Cardiac septum (tissue), 1 donor: ENCODE results near the gene RNF220. TPM values are rescaled to one million over a fixed set of nuclear protein-coding genes. Genes with fewer than 3 reads are reported as not detected.

Source experiments
- DNase-seq: peaks from one replicate; pipeline ENCODE4 v3.0.0-alpha.2; 2020; ENCODE audit warnings: low spot score
- intact Hi-C: fragments of 100-400 bp; cut with DNase I; formaldehyde crosslinking; loops from one replicate; pipeline ENCODE4 v1.14.0; 2022
- long read RNA-seq: library from polyadenylated mRNA; unstranded; transcript quantifications from one replicate; pipeline ENCODE4 v2.0.0, GENCODE V29; 2021
- total RNA-seq: library from RNA; stranded (reverse); fragmentation: NEBNext Ultra II Directional; extraction: Animal tissue kit (Norgen Biotek cat#: 25700); gene quantifications from one replicate; pipeline ENCODE4 v1.2.1, GENCODE V29; 2021
- donor health status: DM: no; HTN: no; CAD: no.

Gene RNF220
- total RNA-seq: 45.6 TPM
- long read RNA-seq, partial matches to known transcripts: 11 of 86 reads
- long read RNA-seq, other reads (novel, unspliced or antisense): 73 of 86 reads

- intact Hi-C loops: loop anchor here (5.0 to 10.0 kb wide), 2 partner anchors 97 to 250 kb away; no protein-coding TSS in a partner anchor
- no peak for DNase-seq
These were observed at the start of gene RNF220 for GRCh38 chr1:44405031-44405797. TSS of gene RNF220 (plus strand) at chr1:44405255.

GRCh38 chr1:44355582-44356305 lies 49.3 kb upstream of the RNF220 start:
- DNase-seq: no peak
- intact Hi-C loops: loop anchor here (10.0 kb wide), 1 partner anchor 141 kb away; the partner anchor contains the start of gene DMAP1

- DNase-seq: no peak
- intact Hi-C loops: loop anchor here (10.0 kb wide), 1 partner anchor 143 kb away; the partner anchor contains the start of gene DMAP1
These were observed 47.3 kb upstream of the RNF220 start for GRCh38 chr1:44357710-44358109.

GRCh38 chr1:44359234-44359935 lies 45.7 kb upstream of the RNF220 start:
- intact Hi-C loops: loop anchor here (10.0 kb wide), 1 partner anchor 145 kb away; the partner anchor contains the start of gene DMAP1
- DNase-seq: no peak

GRCh38 chr1:44361478-44361877 lies 43.6 kb upstream of the RNF220 start:
- intact Hi-C loops: no loop called here
- no peak for DNase-seq

DNA sequence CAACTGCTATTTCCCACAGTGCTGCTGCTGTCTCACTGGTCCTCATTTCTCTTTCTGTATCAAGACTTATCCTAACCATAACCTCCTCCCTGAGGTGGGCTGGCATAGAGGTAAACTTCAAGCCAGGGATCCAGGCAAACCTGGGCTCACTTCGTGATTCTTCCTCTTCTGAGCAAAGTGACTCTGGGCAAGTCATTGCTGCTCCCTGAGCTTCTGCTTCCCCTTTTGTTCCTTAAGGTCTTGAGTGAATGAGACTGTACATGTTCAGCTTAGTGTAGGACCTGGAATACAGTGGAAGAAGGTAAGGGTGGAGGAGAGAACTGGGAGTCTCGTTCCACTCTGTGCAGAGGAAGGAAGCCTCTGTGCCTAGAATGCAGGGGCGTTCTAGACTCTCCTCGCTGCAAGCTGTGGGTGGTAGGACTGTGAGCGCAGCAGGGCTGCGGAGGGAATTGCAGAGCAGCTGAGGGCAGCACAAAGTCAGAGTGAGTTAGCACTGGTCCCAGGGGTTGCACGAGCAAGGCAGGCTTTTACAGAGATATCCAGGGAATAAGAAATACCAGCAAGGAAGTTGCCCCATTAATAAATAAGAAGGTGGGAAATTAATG lies 38.6 kb upstream of the RNF220 start:
- DNase-seq: no peak

GRCh38 chr1:44367944-44368343 lies 37.1 kb upstream of the RNF220 start:
- no peak for DNase-seq
- intact Hi-C loops: no loop called here

More for the DNA sequence above, 38.6 kb upstream of the RNF220 start:
- intact Hi-C loops: no loop called here

GRCh38 chr1:44368471-44369151 lies 36.4 kb upstream of the RNF220 start:
- DNase-seq: no peak
- intact Hi-C loops: no loop called here

DNA sequence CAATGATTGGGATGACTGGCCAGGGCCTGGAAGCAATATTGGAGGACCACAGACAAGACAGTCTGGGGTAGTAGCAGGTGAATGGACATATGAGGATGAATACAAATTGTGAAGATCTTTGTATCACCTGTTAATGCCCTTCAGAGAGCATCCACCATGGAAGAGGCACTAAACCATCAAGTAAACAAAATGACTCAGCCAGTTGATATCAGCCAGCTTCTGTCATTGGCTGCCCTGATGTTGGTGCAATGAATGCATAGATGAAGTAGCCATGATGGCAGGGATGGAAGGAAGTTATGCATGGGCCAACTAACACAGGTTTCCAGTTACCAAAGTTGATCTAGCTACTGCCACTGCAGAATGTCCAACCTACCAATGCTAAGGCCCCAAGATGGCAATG lies 33.8 kb upstream of the RNF220 start:
- intact Hi-C loops: no loop called here
- DNase-seq: no peak

- intact Hi-C loops: loop anchor here (5.0 kb wide), 1 partner anchor 272 kb away; no protein-coding TSS in a partner anchor
- DNase-seq: no peak
These were observed 29.5 kb upstream of the RNF220 start for GRCh38 chr1:44375547-44375946.

- intact Hi-C loops: loop anchor here (2.0 to 5.0 kb wide), 3 partner anchors 123 to 269 kb away; no protein-coding TSS in a partner anchor
- DNase-seq: no peak
These were observed 26.9 kb upstream of the RNF220 start for GRCh38 chr1:44377925-44378784.

GRCh38 chr1:44380666-44381177 lies 24.3 kb upstream of the RNF220 start:
- DNase-seq: no peak
- intact Hi-C loops: loop anchor here (5.0 kb wide), 1 partner anchor 197 kb away; no protein-coding TSS in a partner anchor

GRCh38 chr1:44388551-44388950 lies 16.5 kb upstream of the RNF220 start:
- no peak for DNase-seq
- intact Hi-C loops: no loop called here

DNA sequence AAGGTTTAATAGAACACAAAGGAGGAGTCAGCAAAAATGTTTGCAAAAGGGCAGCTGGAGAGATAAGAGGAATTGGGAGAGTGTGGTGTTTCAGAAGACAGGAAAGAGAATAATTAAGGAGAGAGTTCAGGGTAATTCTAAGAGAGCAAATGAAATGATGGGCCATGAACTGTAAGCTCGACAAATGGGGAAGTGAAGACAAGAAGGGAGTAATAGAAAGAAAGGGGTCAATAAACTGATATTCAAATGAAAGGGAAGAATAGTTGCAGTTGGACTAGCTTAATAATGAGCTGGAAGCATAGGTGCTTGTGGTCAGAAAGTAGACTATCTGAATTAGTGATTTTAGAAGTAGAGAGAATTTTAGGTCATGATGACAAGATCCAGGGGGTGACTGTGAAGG lies 15.6 kb upstream of the RNF220 start:
- no peak for DNase-seq
- intact Hi-C loops: no loop called here

GRCh38 chr1:44390277-44390676 lies 14.8 kb upstream of the RNF220 start:
- intact Hi-C loops: no loop called here
- no peak for DNase-seq

DNA sequence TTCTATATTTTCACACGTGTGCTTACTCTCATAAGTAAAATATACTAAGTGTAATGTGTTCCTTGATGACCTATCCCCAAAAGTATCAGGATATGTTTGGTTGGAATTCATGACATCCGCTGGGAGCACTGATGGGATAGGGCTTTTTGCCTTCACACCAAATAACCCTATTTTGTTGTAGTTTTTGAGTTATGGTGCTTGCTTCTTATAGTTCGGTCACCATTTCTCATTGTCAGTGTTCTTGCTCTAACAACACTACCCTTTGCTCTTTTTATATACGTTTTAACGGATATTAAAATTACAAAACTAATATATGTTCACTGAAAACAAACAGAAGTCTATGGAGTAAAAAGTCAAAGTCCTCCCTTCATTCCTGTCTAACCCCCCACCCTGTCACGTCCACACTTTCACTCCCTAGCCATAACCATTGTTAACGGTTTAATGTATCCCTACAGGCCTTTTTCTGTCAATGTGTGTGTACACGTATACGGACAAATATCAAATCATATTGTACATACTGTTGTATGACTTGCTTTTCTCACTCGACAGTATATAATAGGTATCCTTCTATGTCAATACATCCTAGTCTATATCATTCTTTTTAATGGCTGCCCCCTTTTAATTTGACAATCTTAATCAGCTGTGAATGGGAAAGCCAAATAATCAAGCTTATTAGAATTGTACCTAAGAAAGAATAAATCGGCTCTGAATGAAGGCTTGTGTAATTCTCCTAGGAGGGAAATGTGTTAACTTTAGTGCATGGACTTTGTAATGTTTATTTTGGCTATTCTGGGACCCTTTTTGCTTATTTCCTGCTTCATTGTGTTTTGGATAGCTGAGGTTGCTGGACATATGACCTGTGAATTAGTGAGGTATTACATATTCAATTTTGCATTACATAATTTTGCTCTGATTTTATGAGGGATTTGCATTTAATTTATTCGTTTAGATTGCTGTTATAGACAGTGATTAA lies 3.5 kb upstream of the RNF220 start:
- DNase-seq: no peak
- intact Hi-C loops: loop anchor here (10.0 kb wide), 1 partner anchor 253 kb away; no protein-coding TSS in a partner anchor
